HepG2 (cell line): ENCODE results near the gene MAPK11. TPM values are rescaled to one million over a fixed set of nuclear protein-coding genes. Genes with fewer than 3 reads are reported as not detected.

Source experiments
- ATAC-seq: fragments of 200-7000 bp; cut with Tn5 transposase; 3 replicates; pipeline ENCODE4 v1.9.1; 2020; ENCODE audit warnings: mild to moderate bottlenecking, moderate library complexity
- BruUV-seq: library from RNA; stranded (reverse); fragments of 400-500 nt; replicated peaks from 2 replicates; lab custom pipeline; 2021; lab: Mats Ljungman, UMichigan
- CTCF ChIA-PET: fragments of 300-600 bp; formaldehyde crosslinking; extraction: SDS; loops from one replicate; lab custom pipeline; 2021; ENCODE audit warnings: low total read pairs, inconsistent platforms, low intra/inter-chr PET ratio; lab: Yijun Ruan, JAX
- POLR2A ChIA-PET: fragments of 350-600 bp; sonication (Branson Sonifier 250); formaldehyde crosslinking; loops from one replicate; lab custom pipeline; 2020; ENCODE audit warnings: antibody characterized with exemption, inconsistent platforms; lab: Yijun Ruan, JAX
- DNase-seq: peaks from one replicate; pipeline ENCODE4 v3.0.0-alpha.2; 2015; ENCODE audit warnings: low spot score
- FAIRE-seq: peaks from 3 replicates; lab custom pipeline; 2011; peaks lifted over from hg19 to GRCh38; lab: Jason Lieb, UNC
- H2AFZ ChIP-seq: one replicate; pipeline ENCODE4 v1.6.1; 2011; ENCODE audit warnings: low read length, inconsistent platforms
- H3K27ac ChIP-seq: fragments of 300-600 bp; 3 replicates; pipeline ENCODE4 v1.8.0; 2011; ENCODE audit warnings: mixed run types, mild to moderate bottlenecking, mixed read lengths, low read length, inconsistent platforms; ENCODE audit not compliant: insufficient read depth; ENCODE audit errors: extremely low read length
- H3K27me3 ChIP-seq, 2 experiments: fragments of 200-600 bp in 1 of 2; 2 replicates in 1 of 2; 3 replicates in 1 of 2; pipeline versions ENCODE4 v1.6.0 to v1.8.0; 2011; ENCODE audit warnings: low read length in 2 of 2, mild to moderate bottlenecking in 2 of 2, moderate library complexity in 2 of 2, inconsistent platforms in 1 of 2; ENCODE audit not compliant: insufficient read depth in 2 of 2, control insufficient read depth in 1 of 2
- H3K36me3 ChIP-seq, 2 experiments: fragments of 200-600 bp in 1 of 2; replicated peaks in 1 of 2; 2 replicates in 1 of 2; 3 replicates in 1 of 2; pipeline versions ENCODE4 v1.5.1 to v1.8.0; 2011; ENCODE audit warnings: low read length in 2 of 2, inconsistent platforms in 1 of 2; ENCODE audit not compliant: insufficient read depth in 2 of 2, control insufficient read depth in 1 of 2
- H3K4me1 ChIP-seq: 2 replicates; pipeline ENCODE4 v1.5.1; 2012; ENCODE audit warnings: low read length, inconsistent platforms; ENCODE audit not compliant: insufficient read depth
- H3K4me2 ChIP-seq: 2 replicates; pipeline ENCODE4 v1.6.0; 2011; ENCODE audit warnings: low read depth, low read length, inconsistent platforms
- H3K4me3 ChIP-seq, 3 experiments: fragments of 200-600 bp in 1 of 3; sonication (generic), shearing (Covaris generic) in 1 of 3; replicated peaks in 1 of 3; 2 replicates each; pipeline ENCODE4 v1.5.1; 2011 to 2016; ENCODE audit warnings: low read length in 3 of 3, inconsistent platforms in 2 of 3, low read depth in 2 of 3, mild to moderate bottlenecking in 2 of 3, control low read depth in 1 of 3, mixed read lengths in 1 of 3; ENCODE audit not compliant: insufficient read depth in 1 of 3
- H3K79me2 ChIP-seq: one replicate; pipeline ENCODE4 v1.6.1; 2011; ENCODE audit warnings: low read length, inconsistent platforms; ENCODE audit not compliant: insufficient read depth
- H3K9ac ChIP-seq: 2 replicates; pipeline ENCODE4 v1.6.0; 2011; ENCODE audit warnings: mild to moderate bottlenecking, low read depth, low read length, inconsistent platforms; ENCODE audit not compliant: insufficient read depth
- H3K9me3 ChIP-seq: 2 replicates; pipeline ENCODE4 v1.5.1; 2012; ENCODE audit warnings: mild to moderate bottlenecking, low read length
- H4K20me1 ChIP-seq: 2 replicates; pipeline ENCODE4 v1.6.0; 2011; ENCODE audit warnings: inconsistent platforms, mild to moderate bottlenecking, low read length, moderate library complexity; ENCODE audit not compliant: insufficient read depth
- AGO2 ChIP-seq: fragments of 200-400 bp; formaldehyde crosslinking; optimal IDR thresholded peaks from 2 replicates; pipeline ENCODE3; 2017; ENCODE audit warnings: mild to moderate bottlenecking, low read depth, low read length, moderate library complexity
- ESRRA ChIP-seq: sonication (generic); formaldehyde crosslinking; IDR thresholded peaks from 2 replicates; pipeline ENCODE4 v1.5.1; 2020; ENCODE audit warnings: mild to moderate bottlenecking, low read depth, missing genetic modification reagents
- HOMEZ ChIP-seq: IDR thresholded peaks from 2 replicates; pipeline ENCODE4 v1.6.1; 2016; ENCODE audit warnings: low read depth
- IKZF5 ChIP-seq: IDR thresholded peaks from 2 replicates; pipeline ENCODE4 v1.6.1; 2018; ENCODE audit warnings: missing genetic modification reagents, mild to moderate bottlenecking, missing compliant biosample characterization
- PHB2 ChIP-seq: fragments of 450-650 bp; IDR thresholded peaks from 2 replicates; pipeline ENCODE4 v1.6.1; 2018; ENCODE audit not compliant: partially characterized antibody
- SOX5 ChIP-seq: IDR thresholded peaks from 2 replicates; pipeline ENCODE4 v1.6.1; 2016; ENCODE audit warnings: borderline replicate concordance
- THYN1 ChIP-seq: sonication (generic); formaldehyde crosslinking; IDR thresholded peaks from 2 replicates; pipeline ENCODE4 v1.8.1; 2023; ENCODE audit warnings: low read depth, mild to moderate bottlenecking, moderate library complexity, missing genetic modification reagents, borderline replicate concordance
- ZNF281 ChIP-seq: sonication (generic); formaldehyde crosslinking; IDR thresholded peaks from 2 replicates; pipeline ENCODE4 v1.4.0; 2020; ENCODE audit warnings: missing genetic modification reagents, borderline replicate concordance
- WGBS: methylation state at CpG from one replicate; pipeline ENCODE4 v1.1.6; 2017; ENCODE audit warnings: low lambda C conversion rate; 5-methylcytosine and 5-hydroxymethylcytosine counted together
- in situ Hi-C: cut with HindIII; loops from 2 replicates; pipeline ENCODE4 v1.10.0; 2017; ENCODE audit warnings: low pct_unique_long_range_greater_than_20kb; ENCODE audit not compliant: extremely low pct_ligation_motif_present
- intact Hi-C: fragments of 100-400 bp; cut with micrococcal nuclease; formaldehyde crosslinking; loops from one replicate; pipeline ENCODE4 v1.10.0; 2022; ENCODE audit not compliant: unreplicated experiment
- polyA plus RNA-seq, 8 experiments: library from polyadenylated mRNA; depleted of rRNA in 3 of 8; stranded (reverse) in 7 of 8; unstranded in 1 of 8; fragments of >200 nt; fragmentation: Illumina TruSeq in 4 of 8; extraction: Trizol in 4 of 8; gene quantifications; 2 replicates each; pipeline versions ENCODE4 v1.2.1 to v1.2.3, GENCODE V29; 2011 to 2016; ENCODE audit warnings: low read depth in 4 of 8, missing spikeins in 1 of 8, mixed read lengths in 1 of 8; ENCODE audit not compliant: insufficient read depth in 1 of 8
- total RNA-seq, 5 experiments: library from RNA; depleted of rRNA; stranded (reverse); fragments of >200 nt; fragmentation: Illumina TruSeq; extraction: Trizol; gene quantifications; 2 replicates each; pipeline ENCODE4 v1.2.3, GENCODE V29; 2016; ENCODE audit warnings: low read depth in 1 of 5

The MAPK11 gene
- total and polyA plus RNA-seq, 2 of the 13 experiments (the other 11 are each of a cell fraction or from before 2014, with no cell fraction given), result 0.15 to 0.17 TPM

- TF ChIP-seq THYN1 (CRISPR knock-in tag) (no peak), HOMEZ (no peak)
- TF ChIP-seq, all 625 proteins: peak for 0
Measured at GRCh38 chr22:50286275-50286674, 16.1 kb upstream of the MAPK11 start (continued).

- Histone ChIP-seq H3K9me3 (no peaks in the 10 kb centered on the region), H3K27me3 (no peaks in the 10 kb centered on the region), H3K79me2 (peaks cover 8% of the 10 kb centered on the region), H3K27ac (no peak overlapping the region), H4K20me1 (peaks cover 4% of the 10 kb centered on the region; the same call in 1 of the 2 replicates), H2AFZ (no peak overlapping the region), H3K4me2 (no peak overlapping the region), H3K36me3 (peaks cover 33 to 51% of the 10 kb centered on the region in 2 experiments; a peak in 4 of 5 replicates), H3K4me1 (no peaks in the 10 kb centered on the region), H3K9ac (no peak overlapping the region), H3K4me3 (no peak overlapping the region)
- ChIA-PET CTCF (no interaction called here), POLR2A (no interaction called here)
- BruUV-seq, result no TSS peak
- ATAC-seq, result no peak
- intact Hi-C loops (no loop called here), in situ Hi-C loops (no loop called here)
- no peak for TF ChIP-seq ZNF281 (CRISPR knock-in tag)
- no peak for TF ChIP-seq PHB2
- TF ChIP-seq IKZF5 (CRISPR knock-in tag), result no peak
- peak; percentile 3 for TF ChIP-seq AGO2
- TF ChIP-seq SOX5, result no peak
- no peak for TF ChIP-seq ESRRA
- no peak for FAIRE-seq
- DNase-seq, result no peak
- WGBS, result 95% methylated on average over 20 of the region's 34 CpGs
Measured at GRCh38 chr22:50285568-50286229, 15.5 kb upstream of the MAPK11 start.
